Right lobe of liver (tissue), 4 donors: ENCODE measurements around the gene KRT71.

ENCODE experiments used
- CTCF ChIP-seq, 4 donors: fragments of 200-600 bp in 3 of 4; fragments of 450-650 bp in 1 of 4; IDR thresholded peaks; one replicate each; pipeline versions ENCODE4 v1.5.1 to v1.8.0; 2016 to 2022; ENCODE audit warnings: antibody characterized with exemption in 4 of 4, mild to moderate bottlenecking in 2 of 4
- POLR2A ChIP-seq: fragments of 450-650 bp; IDR thresholded peaks from one replicate; pipeline ENCODE4 v1.6.1; 2017; ENCODE audit warnings: antibody characterized with exemption, mild to moderate bottlenecking
- donor health status: DM: no; HTN: no; CAD: no.
- donor health status: DM: no; HTN: no; CAD: no.
- donor health status: DM: no; HTN: yes; CAD: no.

GRCh38 chr12:52575256-52575655 is 22.3 kb upstream of the KRT71 start:
- TF ChIP-seq CTCF (IDR thresholded peaks at IDR 0.05) (no peak), POLR2A (no peak)
